ENCODE results near the gene DKK2.

Gene DKK2

DNA sequence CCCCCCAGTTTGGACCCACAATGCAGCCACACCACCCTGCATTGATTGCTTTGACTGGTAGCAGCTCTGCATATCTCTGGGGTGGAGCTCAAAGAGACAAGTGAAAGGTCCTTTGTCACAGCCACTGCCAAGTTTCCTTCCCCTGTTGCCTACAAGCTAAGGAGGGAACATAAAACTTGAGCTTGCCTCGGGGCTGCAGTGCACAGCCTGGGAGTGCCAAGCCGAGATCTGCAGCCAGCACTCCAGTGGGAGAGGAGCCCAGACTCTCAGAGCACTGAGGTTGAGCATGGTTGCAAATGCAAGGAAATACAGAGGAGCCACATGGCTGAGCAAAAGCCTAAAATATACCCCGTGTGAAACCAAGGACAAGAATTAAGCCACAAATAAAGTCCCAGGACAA is 142.2 kb downstream of the DKK2 start:
- TF ChIP-seq, protein P1, sequence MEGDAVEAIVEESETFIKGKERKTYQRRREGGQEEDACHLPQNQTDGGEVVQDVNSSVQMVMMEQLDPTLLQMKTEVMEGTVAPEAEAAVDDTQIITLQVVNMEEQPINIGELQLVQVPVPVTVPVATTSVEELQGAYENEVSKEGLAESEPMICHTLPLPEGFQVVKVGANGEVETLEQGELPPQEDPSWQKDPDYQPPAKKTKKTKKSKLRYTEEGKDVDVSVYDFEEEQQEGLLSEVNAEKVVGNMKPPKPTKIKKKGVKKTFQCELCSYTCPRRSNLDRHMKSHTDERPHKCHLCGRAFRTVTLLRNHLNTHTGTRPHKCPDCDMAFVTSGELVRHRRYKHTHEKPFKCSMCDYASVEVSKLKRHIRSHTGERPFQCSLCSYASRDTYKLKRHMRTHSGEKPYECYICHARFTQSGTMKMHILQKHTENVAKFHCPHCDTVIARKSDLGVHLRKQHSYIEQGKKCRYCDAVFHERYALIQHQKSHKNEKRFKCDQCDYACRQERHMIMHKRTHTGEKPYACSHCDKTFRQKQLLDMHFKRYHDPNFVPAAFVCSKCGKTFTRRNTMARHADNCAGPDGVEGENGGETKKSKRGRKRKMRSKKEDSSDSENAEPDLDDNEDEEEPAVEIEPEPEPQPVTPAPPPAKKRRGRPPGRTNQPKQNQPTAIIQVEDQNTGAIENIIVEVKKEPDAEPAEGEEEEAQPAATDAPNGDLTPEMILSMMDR (conservative IDR thresholded peaks at IDR 0.05; ENCODE audit: low read depth, low read length), result no peak
- DNase-seq (ENCODE audit: low read depth), result no peak

DNA sequence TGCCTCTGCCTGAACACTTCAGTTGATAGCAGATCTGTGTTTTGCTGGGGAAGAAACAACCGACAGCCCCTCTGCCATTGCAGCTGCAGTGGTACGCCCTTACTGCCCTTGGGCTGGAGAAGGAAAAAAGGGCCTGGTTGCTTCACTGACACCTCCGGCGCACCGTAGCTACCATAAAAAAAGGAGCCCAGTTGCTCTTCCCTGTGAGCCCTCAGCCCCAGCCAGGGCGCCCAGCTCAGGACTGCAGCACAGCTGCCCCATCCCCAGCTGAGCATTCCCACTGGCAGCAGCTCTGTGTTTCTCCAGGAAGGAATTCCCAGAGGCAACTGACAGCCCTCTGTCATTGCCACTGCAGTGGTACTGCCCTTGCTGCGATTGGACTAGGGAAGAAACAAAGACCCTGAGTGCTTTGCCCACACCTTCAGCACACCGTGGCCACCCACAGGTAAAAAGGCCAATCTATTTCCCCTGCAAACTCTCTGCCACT is 142.7 kb downstream of the DKK2 start:
- DNase-seq (ENCODE audit: low read depth), result no peak
- H3K4me3 ChIP-seq (ENCODE audit: low read depth, low read length), result no peak overlapping the region
- TF ChIP-seq, protein P1 (conservative IDR thresholded peaks at IDR 0.05; ENCODE audit: low read depth, low read length), result no peak

More for the DNA sequence above, 142.2 kb downstream of the DKK2 start:
- H3K4me3 ChIP-seq (ENCODE audit: low read depth, low read length), result no peak overlapping the region

DNA sequence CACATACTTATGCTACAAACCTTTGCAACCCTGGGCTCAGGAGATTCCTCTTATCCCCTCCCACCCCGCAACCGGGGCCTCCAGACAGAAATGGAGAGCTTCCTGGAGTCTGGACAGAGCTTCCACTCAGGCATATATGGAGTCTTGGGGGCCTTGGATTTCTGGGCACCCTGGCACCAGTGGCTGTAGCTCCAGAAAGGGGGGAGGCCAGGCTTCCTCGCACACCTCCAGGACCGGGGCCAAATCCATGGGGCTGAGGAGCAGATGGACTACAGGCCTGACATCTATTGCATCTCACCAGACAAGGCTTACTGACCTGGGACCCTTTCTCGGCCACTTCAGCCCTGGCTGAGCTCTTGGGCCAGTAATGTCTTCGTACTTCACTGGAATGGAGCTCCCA is 143.3 kb downstream of the DKK2 start:
- DNase-seq (ENCODE audit: low read depth), result no peak
- TF ChIP-seq, protein P1 (conservative IDR thresholded peaks at IDR 0.05; ENCODE audit: low read depth, low read length), result no peak

DNA sequence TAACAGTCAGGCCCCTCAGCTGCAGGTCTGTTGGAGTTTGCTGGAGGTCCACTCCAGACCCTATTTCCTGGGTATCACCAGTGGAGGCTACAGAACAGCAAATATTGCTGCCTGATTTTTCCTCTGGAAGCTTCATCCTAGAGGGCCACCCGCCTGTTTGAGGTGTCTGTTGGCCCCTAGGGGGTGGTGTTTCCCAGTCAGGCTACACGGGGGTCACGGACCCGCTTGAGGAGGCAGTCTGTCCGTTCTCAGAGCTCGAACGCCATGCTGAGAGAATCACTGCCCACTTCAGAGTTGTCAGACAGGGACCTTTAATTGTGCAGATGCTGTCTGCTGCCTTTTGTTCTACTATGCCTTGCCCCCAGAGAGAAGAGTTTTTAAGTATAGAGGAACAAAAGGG is 160.8 kb downstream of the DKK2 start:
- no peak for DNase-seq (ENCODE audit: low read depth)
- TF ChIP-seq, protein P1 (conservative IDR thresholded peaks at IDR 0.05; ENCODE audit: low read depth, low read length), result no peak
- H3K4me3 ChIP-seq (ENCODE audit: low read depth, low read length), result no peak overlapping the region

More for the DNA sequence above, 143.3 kb downstream of the DKK2 start:
- no peak overlapping the region for H3K4me3 ChIP-seq (ENCODE audit: low read depth, low read length)

Measured in choroid plexus epithelial cell (primary cell).